PC-3 (cell line): ENCODE data around the gene RABL6. TPM values are rescaled to one million over a fixed set of nuclear protein-coding genes. Genes with fewer than 3 reads are reported as not detected.
A peak's percentile ranks its signal among the peaks of the same experiment; 100 is the strongest.

Source experiments
- ATAC-seq: fragments of 200-7000 bp; cut with Tn5 transposase; 2 replicates; pipeline ENCODE4 v1.9.1; 2020; ENCODE audit warnings: mild to moderate bottlenecking, moderate library complexity
- BruUV-seq: library from RNA; stranded (reverse); fragments of 400-500 nt; replicated peaks from 2 replicates; lab custom pipeline; 2021; lab: Mats Ljungman, UMichigan
- CTCF ChIA-PET: fragments of 300-600 bp; sonication (Branson Sonifier 250); formaldehyde crosslinking; loops from one replicate; lab custom pipeline; 2022; ENCODE audit warnings: antibody characterized with exemption; lab: Charles Lee
- POLR2A ChIA-PET: fragments of 300-600 bp; sonication (Branson Sonifier 250); formaldehyde crosslinking; loops from one replicate; lab custom pipeline; 2022; ENCODE audit warnings: antibody characterized with exemption; ENCODE audit not compliant: unreplicated experiment; lab: Charles Lee
- DNase-seq: peaks from one replicate; pipeline ENCODE4 v3.0.0-alpha.2; 2015
- H2AFZ ChIP-seq: fragments of 300-600 bp; sonication (generic); 2 replicates; pipeline ENCODE4 v1.6.0; 2016; ENCODE audit warnings: antibody characterized with exemption, low read length
- H3F3A ChIP-seq: fragments of 300-600 bp; sonication (generic); one replicate; pipeline ENCODE4 v1.6.0; 2017; ENCODE audit warnings: antibody characterized with exemption, low read length, control low read depth, mild to moderate bottlenecking; ENCODE audit not compliant: unreplicated experiment
- H3K27ac ChIP-seq: fragments of 300-600 bp; sonication (generic); 2 replicates; pipeline ENCODE4 v1.5.1; 2016; ENCODE audit warnings: mild to moderate bottlenecking, low read length
- H3K27me3 ChIP-seq: fragments of 300-600 bp; sonication (generic); 2 replicates; pipeline ENCODE4 v1.6.1; 2016; ENCODE audit warnings: low read length, mixed read lengths
- H3K36me3 ChIP-seq: fragments of 300-600 bp; sonication (generic); 2 replicates; pipeline ENCODE4 v1.6.1; 2016; ENCODE audit warnings: low read depth, mixed run types, low read length, mixed read lengths
- H3K4me1 ChIP-seq: fragments of 300-600 bp; sonication (generic); 2 replicates; pipeline ENCODE4 v1.5.1; 2016; ENCODE audit warnings: low read length; ENCODE audit not compliant: insufficient read depth
- H3K4me2 ChIP-seq: fragments of 300-600 bp; sonication (generic); 2 replicates; pipeline ENCODE4 v1.6.0; 2016; ENCODE audit warnings: low read length
- H3K4me3 ChIP-seq: fragments of 300-600 bp; sonication (generic); 2 replicates; pipeline ENCODE4 v1.5.1; 2016; ENCODE audit warnings: mild to moderate bottlenecking, low read length, mixed read lengths
- H3K79me2 ChIP-seq: fragments of 300-600 bp; sonication (generic); 2 replicates; pipeline ENCODE4 v1.6.1; 2017; ENCODE audit warnings: low read length, mixed read lengths
- H3K9ac ChIP-seq: fragments of 300-600 bp; sonication (generic); 2 replicates; pipeline ENCODE4 v1.6.0; 2016; ENCODE audit warnings: mild to moderate bottlenecking, low read length
- H3K9me2 ChIP-seq: fragments of 300-600 bp; sonication (generic); replicated peaks from 2 replicates; pipeline ENCODE4 v1.6.1; 2016; ENCODE audit warnings: mixed run types, low read length, mixed read lengths
- H3K9me3 ChIP-seq: fragments of 300-600 bp; sonication (generic); 2 replicates; pipeline ENCODE4 v1.6.1; 2016; ENCODE audit warnings: low read length, mixed read lengths
- H4K20me1 ChIP-seq: fragments of 300-600 bp; sonication (generic); 2 replicates; pipeline ENCODE4 v1.6.1; 2016; ENCODE audit warnings: low read length, mixed read lengths
- EZH2 ChIP-seq: fragments of 300-600 bp; sonication (generic); IDR thresholded peaks from one replicate; pipeline ENCODE4 v1.6.1; 2017; ENCODE audit warnings: antibody characterized with exemption, mild to moderate bottlenecking, low read length; ENCODE audit not compliant: unreplicated experiment
- EZH2phosphoT487 ChIP-seq: fragments of 300-600 bp; sonication (generic); IDR thresholded peaks from 2 replicates; pipeline ENCODE4 v1.6.1; 2018; ENCODE audit warnings: mild to moderate bottlenecking, antibody characterized with exemption, low read length, borderline replicate concordance
- intact Hi-C: fragments of 100-400 bp; cut with micrococcal nuclease; formaldehyde crosslinking; loops from 2 replicates; pipeline ENCODE4 v1.9.0; 2023
- total RNA-seq: library from RNA; depleted of rRNA; stranded (reverse); fragments of >200 nt; gene quantifications from 2 replicates; pipeline ENCODE4 v1.2.3, GENCODE V29; 2014
- TF ChIP-seq, protein P1 (sequence below): fragments of 300-600 bp; sonication (generic); conservative IDR thresholded peaks from 2 replicates; pipeline ENCODE4 v1.5.1; 2017; ENCODE audit warnings: antibody characterized with exemption, low read depth, mild to moderate bottlenecking, low read length

The RABL6 gene
- total RNA-seq, 1 experiment from 2014 or later, result 84.3 TPM

GRCh38 chr9:136808806-136809158 is 1.0 kb downstream of the RABL6 start:
- H3K79me2 ChIP-seq, result peaks cover 69% of the 10 kb centered on the region
- H3K4me1 ChIP-seq, result peaks cover 17% of the 10 kb centered on the region
- peak overlapping the region; percentile 72 for H3K4me3 ChIP-seq
- no peak for ATAC-seq
- no peaks in the 10 kb centered on the region for H3F3A ChIP-seq
- TSS peak; percentile 57 for BruUV-seq
- no peak for DNase-seq
- peaks cover 8% of the 10 kb centered on the region; the same call in 1 of the 2 replicates for H3K36me3 ChIP-seq
- no peaks in the 10 kb centered on the region for H3K27me3 ChIP-seq
- H3K4me2 ChIP-seq, result peak overlapping the region; percentile 93
- ChIA-PET CTCF (no interaction called here), POLR2A (no interaction called here)
- no peaks in the 10 kb centered on the region for H3K9me2 ChIP-seq
- no peak overlapping the region for H2AFZ ChIP-seq
- intact Hi-C loops, result no loop called here
- TF ChIP-seq EZH2phosphoT487 (no peak), EZH2 (no peak)
- TF ChIP-seq, protein P1, sequence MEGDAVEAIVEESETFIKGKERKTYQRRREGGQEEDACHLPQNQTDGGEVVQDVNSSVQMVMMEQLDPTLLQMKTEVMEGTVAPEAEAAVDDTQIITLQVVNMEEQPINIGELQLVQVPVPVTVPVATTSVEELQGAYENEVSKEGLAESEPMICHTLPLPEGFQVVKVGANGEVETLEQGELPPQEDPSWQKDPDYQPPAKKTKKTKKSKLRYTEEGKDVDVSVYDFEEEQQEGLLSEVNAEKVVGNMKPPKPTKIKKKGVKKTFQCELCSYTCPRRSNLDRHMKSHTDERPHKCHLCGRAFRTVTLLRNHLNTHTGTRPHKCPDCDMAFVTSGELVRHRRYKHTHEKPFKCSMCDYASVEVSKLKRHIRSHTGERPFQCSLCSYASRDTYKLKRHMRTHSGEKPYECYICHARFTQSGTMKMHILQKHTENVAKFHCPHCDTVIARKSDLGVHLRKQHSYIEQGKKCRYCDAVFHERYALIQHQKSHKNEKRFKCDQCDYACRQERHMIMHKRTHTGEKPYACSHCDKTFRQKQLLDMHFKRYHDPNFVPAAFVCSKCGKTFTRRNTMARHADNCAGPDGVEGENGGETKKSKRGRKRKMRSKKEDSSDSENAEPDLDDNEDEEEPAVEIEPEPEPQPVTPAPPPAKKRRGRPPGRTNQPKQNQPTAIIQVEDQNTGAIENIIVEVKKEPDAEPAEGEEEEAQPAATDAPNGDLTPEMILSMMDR, result no peak
- H3K27ac ChIP-seq, result no peak overlapping the region
- H4K20me1 ChIP-seq, result peaks cover 7% of the 10 kb centered on the region; the same call in 1 of the 2 replicates
- no peaks in the 10 kb centered on the region for H3K9me3 ChIP-seq
- H3K9ac ChIP-seq, result peak overlapping the region; percentile 86

DNA sequence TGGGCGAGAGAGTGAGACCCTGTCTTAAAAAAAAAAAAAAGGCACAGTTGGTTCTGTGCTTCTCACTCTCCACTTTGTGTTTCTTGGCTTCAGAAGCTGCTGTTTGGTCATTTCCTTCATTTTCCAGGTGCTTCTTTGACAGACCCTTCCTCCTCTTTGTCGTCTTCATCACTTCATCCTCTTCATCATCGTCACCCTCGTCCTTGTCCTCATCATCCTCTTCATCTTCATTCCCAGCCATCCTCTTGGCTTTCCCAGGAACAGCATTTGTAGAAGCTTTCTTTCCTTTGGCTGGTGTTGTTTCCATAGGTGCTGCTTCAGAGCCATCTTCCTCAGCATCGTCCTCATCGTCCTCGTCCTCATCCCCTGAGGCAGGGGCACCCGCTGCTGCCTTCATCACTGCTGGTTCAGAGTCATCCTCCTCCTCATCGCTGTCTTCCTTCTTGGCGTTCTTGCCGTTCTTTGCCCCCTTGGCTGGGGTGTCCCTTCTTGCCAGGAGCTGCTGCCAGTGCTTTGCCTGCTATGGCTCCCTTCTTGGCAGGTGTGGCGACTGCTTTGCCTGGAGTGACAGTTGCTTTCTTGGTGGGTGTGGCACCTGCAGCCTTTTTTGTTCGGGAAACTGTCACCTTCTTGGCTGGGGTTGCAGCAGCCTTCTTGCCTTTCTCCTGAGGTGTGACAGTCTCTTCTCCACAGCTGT is 7.1 kb downstream of the RABL6 start:
- Histone ChIP-seq H4K20me1 (peaks cover 4% of the 10 kb centered on the region; the same call in 1 of the 2 replicates), H3K9me3 (no peaks in the 10 kb centered on the region), H3K36me3 (peaks cover 6% of the 10 kb centered on the region; the same call in 1 of the 2 replicates), H3K4me2 (no peak overlapping the region), H3K4me1 (peaks cover 4% of the 10 kb centered on the region), H2AFZ (no peak overlapping the region), H3K9ac (no peak overlapping the region), H3K27ac (no peak overlapping the region), H3F3A (no peaks in the 10 kb centered on the region), H3K9me2 (no peaks in the 10 kb centered on the region), H3K27me3 (no peaks in the 10 kb centered on the region), H3K4me3 (no peak overlapping the region), H3K79me2 (peaks cover 58% of the 10 kb centered on the region)
- DNase-seq (no peak), ATAC-seq (no peak)
- TF ChIP-seq EZH2phosphoT487 (no peak), EZH2 (no peak)
- TF ChIP-seq, protein P1, result no peak
- intact Hi-C loops, result no loop called here
- no TSS peak for BruUV-seq
- ChIA-PET POLR2A (no interaction called here), CTCF (no interaction called here)

GRCh38 chr9:136815422-136815782 is 7.7 kb downstream of the RABL6 start:
- peaks cover 52% of the 10 kb centered on the region for H3K79me2 ChIP-seq
- no TSS peak for BruUV-seq
- no peaks in the 10 kb centered on the region for H3K27me3 ChIP-seq
- CTCF ChIA-PET, result no interaction called here
- no peaks in the 10 kb centered on the region for H3K4me1 ChIP-seq
- ATAC-seq, result no peak
- peaks cover 3% of the 10 kb centered on the region; the same call in 1 of the 2 replicates for H3K36me3 ChIP-seq
- H3K9me3 ChIP-seq, result no peaks in the 10 kb centered on the region
- no peak overlapping the region for H3K9ac ChIP-seq
- no peak for DNase-seq
- no peaks in the 10 kb centered on the region; the same call in 1 of the 2 replicates for H4K20me1 ChIP-seq
- intact Hi-C loops, result no loop called here
- no peak overlapping the region for H2AFZ ChIP-seq
- TF ChIP-seq, protein P1, result no peak
- no peak for TF ChIP-seq EZH2
- TF ChIP-seq EZH2phosphoT487, result no peak
- no peak overlapping the region for H3K4me3 ChIP-seq
- H3K9me2 ChIP-seq, result no peaks in the 10 kb centered on the region
- no peaks in the 10 kb centered on the region for H3F3A ChIP-seq
- H3K27ac ChIP-seq, result no peak overlapping the region
- POLR2A ChIA-PET, result interaction anchor here (0.7 kb wide), 1 partner anchor 86 kb away, joined by 4 read pairs; no protein-coding TSS in a partner anchor
- no peak overlapping the region for H3K4me2 ChIP-seq
